ENCODE results near the gene ICAM4.

Gene ICAM4

DNA sequence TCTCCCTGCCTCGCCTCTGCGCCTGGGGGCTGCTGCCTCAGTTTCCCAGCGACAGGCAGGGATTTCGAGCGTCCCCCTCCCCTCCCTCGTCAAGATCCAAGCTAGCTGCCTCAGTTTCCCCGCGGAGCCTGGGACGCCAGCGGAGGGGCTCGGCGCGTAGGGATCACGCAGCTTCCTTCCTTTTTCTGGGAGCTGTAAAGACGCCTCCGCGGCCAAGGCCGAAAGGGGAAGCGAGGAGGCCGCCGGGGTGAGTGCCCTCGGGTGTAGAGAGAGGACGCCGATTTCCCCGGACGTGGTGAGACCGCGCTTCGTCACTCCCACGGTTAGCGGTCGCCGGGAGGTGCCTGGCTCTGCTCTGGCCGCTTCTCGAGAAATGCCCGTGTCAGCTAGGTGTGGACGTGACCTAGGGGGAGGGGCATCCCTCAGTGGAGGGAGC is 16.6 kb upstream of the ICAM4 start:
- H3K4me2 ChIP-seq (ENCODE audit: insufficient read depth, low read length): peak overlapping the region; percentile 70
- H3K9ac ChIP-seq (ENCODE audit: low read depth, low read length): peak overlapping the region; percentile 58
- H3K27me3 ChIP-seq (ENCODE audit: insufficient read depth, low read length, poor library complexity): peaks cover 5% of the 10 kb centered on the region
- no peaks in the 10 kb centered on the region for H3K79me2 ChIP-seq (ENCODE audit: insufficient read depth, low read length)
- peak overlapping the region; percentile 65 for H3K27ac ChIP-seq (ENCODE audit: low read length)
- no peaks in the 10 kb centered on the region for H3K9me3 ChIP-seq (ENCODE audit: insufficient read depth, low read length, severe bottlenecking)
- peaks cover 32% of the 10 kb centered on the region for H3K4me1 ChIP-seq (ENCODE audit: insufficient read depth, low read length)
- H3K4me3 ChIP-seq (ENCODE audit: low read depth in 1 of 2, low read length in 2 of 2): peak overlapping the region; percentile 26 to 70; a peak in 2 of 4 replicates
- peaks cover 5% of the 10 kb centered on the region; the same call in 1 of the 2 replicates for H3K36me3 ChIP-seq (ENCODE audit: insufficient read depth, low read length)
- H4K20me1 ChIP-seq (ENCODE audit: insufficient read depth, low read length): no peaks in the 10 kb centered on the region
- TF ChIP-seq EZH2 (IDR thresholded peaks at IDR 0.05; ENCODE audit: borderline replicate concordance, low read depth, low read length, severe bottlenecking): no peak
- TF ChIP-seq, protein P1, sequence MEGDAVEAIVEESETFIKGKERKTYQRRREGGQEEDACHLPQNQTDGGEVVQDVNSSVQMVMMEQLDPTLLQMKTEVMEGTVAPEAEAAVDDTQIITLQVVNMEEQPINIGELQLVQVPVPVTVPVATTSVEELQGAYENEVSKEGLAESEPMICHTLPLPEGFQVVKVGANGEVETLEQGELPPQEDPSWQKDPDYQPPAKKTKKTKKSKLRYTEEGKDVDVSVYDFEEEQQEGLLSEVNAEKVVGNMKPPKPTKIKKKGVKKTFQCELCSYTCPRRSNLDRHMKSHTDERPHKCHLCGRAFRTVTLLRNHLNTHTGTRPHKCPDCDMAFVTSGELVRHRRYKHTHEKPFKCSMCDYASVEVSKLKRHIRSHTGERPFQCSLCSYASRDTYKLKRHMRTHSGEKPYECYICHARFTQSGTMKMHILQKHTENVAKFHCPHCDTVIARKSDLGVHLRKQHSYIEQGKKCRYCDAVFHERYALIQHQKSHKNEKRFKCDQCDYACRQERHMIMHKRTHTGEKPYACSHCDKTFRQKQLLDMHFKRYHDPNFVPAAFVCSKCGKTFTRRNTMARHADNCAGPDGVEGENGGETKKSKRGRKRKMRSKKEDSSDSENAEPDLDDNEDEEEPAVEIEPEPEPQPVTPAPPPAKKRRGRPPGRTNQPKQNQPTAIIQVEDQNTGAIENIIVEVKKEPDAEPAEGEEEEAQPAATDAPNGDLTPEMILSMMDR (IDR thresholded peaks at IDR 0.05; ENCODE audit: borderline replicate concordance, extremely low read depth, low read length, poor library complexity, severe bottlenecking): no peak
- ATAC-seq (ENCODE audit: insufficient read depth, low read depth): no peak
- H2AFZ ChIP-seq (ENCODE audit: low read depth, low read length): peak overlapping the region; percentile 89
- no peak for DNase-seq

DNA sequence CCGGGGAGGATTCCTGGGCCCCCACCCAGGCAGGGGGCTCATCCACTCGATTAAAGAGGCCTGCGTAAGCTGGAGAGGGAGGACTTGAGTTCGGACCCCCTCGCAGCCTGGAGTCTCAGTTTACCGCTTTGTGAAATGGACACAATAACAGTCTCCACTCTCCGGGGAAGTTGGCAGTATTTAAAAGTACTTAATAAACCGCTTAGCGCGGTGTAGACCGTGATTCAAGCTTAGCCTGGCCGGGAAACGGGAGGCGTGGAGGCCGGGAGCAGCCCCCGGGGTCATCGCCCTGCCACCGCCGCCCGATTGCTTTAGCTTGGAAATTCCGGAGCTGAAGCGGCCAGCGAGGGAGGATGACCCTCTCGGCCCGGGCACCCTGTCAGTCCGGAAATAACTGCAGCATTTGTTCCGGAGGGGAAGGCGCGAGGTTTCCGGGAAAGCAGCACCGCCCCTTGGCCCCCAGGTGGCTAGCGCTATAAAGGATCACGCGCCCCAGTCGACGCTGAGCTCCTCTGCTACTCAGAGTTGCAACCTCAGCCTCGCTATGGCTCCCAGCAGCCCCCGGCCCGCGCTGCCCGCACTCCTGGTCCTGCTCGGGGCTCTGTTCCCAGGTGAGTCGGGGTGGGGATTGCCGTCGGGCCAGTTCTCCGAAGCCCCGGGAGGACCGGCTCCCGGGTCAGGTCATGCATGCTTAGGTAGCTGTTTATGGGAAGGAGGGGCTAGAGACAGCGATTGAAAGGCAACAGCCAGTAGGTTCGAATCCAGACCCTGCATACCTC is 15.9 kb upstream of the ICAM4 start, which contains the start of gene ICAM1:
TSS of gene ICAM1 (plus strand) at position 505 of the 779 bp plus-strand sequence. CDS start at position 545, 40 bp downstream.
- Histone ChIP-seq H3K4me2 (ENCODE audit: insufficient read depth, low read length) (peak within 1 kb of the TSS; percentile 70), H3K27ac (ENCODE audit: low read length) (peak within 1 kb of the TSS; percentile 65), H3K4me3 (ENCODE audit: low read depth in 1 of 2, low read length in 2 of 2) (peak within 1 kb of the TSS; percentile 26 to 70), H3K36me3 (ENCODE audit: insufficient read depth, low read length) (peaks cover 5% of the 10 kb centered on the region; the same call in 1 of the 2 replicates), H3K79me2 (ENCODE audit: insufficient read depth, low read length) (no peaks in the 10 kb centered on the region), H3K9ac (ENCODE audit: low read depth, low read length) (peak within 1 kb of the TSS; percentile 58), H4K20me1 (ENCODE audit: insufficient read depth, low read length) (no peaks in the 10 kb centered on the region), H3K9me3 (ENCODE audit: insufficient read depth, low read length, severe bottlenecking) (no peaks in the 10 kb centered on the region), H2AFZ (ENCODE audit: low read depth, low read length) (peak within 1 kb of the TSS; percentile 89), H3K27me3 (ENCODE audit: insufficient read depth, low read length, poor library complexity) (peaks cover 5% of the 10 kb centered on the region), H3K4me1 (ENCODE audit: insufficient read depth, low read length) (peaks cover 32% of the 10 kb centered on the region)
- DNase-seq: peak; percentile 80
- TF ChIP-seq, protein P1 (IDR thresholded peaks at IDR 0.05; ENCODE audit: borderline replicate concordance, extremely low read depth, low read length, poor library complexity, severe bottlenecking): peak; percentile 24
- no peak for TF ChIP-seq EZH2 (IDR thresholded peaks at IDR 0.05; ENCODE audit: borderline replicate concordance, low read depth, low read length, severe bottlenecking)
- ATAC-seq (ENCODE audit: insufficient read depth, low read depth): peak; percentile 91

DNA sequence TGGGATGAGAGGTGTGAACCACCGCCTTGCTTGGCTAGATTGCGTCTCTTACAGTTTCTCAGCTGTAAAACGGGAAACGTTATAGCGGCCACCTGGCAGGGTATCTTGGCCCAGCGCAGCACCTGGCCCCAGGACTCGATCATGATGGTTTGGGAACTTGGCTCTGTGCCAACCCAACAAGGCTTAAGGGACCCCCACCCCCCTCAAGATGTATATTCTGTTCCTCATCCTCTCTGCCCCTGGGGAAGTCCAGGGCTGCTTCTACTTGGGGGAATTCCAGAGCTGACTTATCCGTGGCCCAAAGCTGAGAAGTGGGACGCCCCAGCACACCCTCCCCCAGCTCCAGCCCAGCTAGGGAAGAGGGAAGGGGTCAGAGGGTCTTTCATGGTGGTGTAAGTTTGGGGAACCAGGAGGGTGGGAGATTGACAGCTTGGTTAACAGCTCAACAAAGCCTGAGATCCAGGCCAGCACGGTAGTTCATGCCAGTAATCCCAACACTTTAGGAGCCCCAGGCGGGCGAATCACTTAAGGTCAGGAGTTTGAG is 15.1 kb upstream of the ICAM4 start:
- peak overlapping the region; percentile 89 for H2AFZ ChIP-seq (ENCODE audit: low read depth, low read length)
- peak overlapping the region; percentile 70 for H3K4me2 ChIP-seq (ENCODE audit: insufficient read depth, low read length)

More for the DNA sequence above, 15.1 kb upstream of the ICAM4 start:
- DNase-seq (no peak), ATAC-seq (ENCODE audit: insufficient read depth, low read depth) (no peak)
- Histone ChIP-seq H3K27ac (ENCODE audit: low read length) (peak overlapping the region; percentile 65), H3K79me2 (ENCODE audit: insufficient read depth, low read length) (no peaks in the 10 kb centered on the region), H4K20me1 (ENCODE audit: insufficient read depth, low read length) (no peaks in the 10 kb centered on the region), H3K4me3 (ENCODE audit: low read depth in 1 of 2, low read length in 2 of 2) (peak overlapping the region in 1 of 2 experiments; percentile 70; a peak in 3 of 4 replicates), H3K9ac (ENCODE audit: low read depth, low read length) (peak overlapping the region; percentile 58), H3K4me1 (ENCODE audit: insufficient read depth, low read length) (peaks cover 32% of the 10 kb centered on the region), H3K36me3 (ENCODE audit: insufficient read depth, low read length) (peaks cover 5% of the 10 kb centered on the region; the same call in 1 of the 2 replicates), H3K9me3 (ENCODE audit: insufficient read depth, low read length, severe bottlenecking) (no peaks in the 10 kb centered on the region), H3K27me3 (ENCODE audit: insufficient read depth, low read length, poor library complexity) (peaks cover 5% of the 10 kb centered on the region)
- TF ChIP-seq, protein P1 (IDR thresholded peaks at IDR 0.05; ENCODE audit: borderline replicate concordance, extremely low read depth, low read length, poor library complexity, severe bottlenecking): no peak
- no peak for TF ChIP-seq EZH2 (IDR thresholded peaks at IDR 0.05; ENCODE audit: borderline replicate concordance, low read depth, low read length, severe bottlenecking)

Data from DND-41 (cell line).